Measurements from ENCODE around the gene TENM4. TPM values are rescaled to one million over a fixed set of nuclear protein-coding genes. Genes with fewer than 3 reads are reported as not detected.
A peak's percentile ranks its signal among the peaks of the same experiment; 100 is the strongest.

TENM4 gene
- total RNA-seq = 1 to 10 TPM; 2.6 to 6.8 TPM

- peak; percentile 40 for DNase-seq (ENCODE audit: low spot score)
- 1% methylated on average over 53 of the region's 74 CpGs for WGBS
- peaks cover 6% of the 10 kb centered on the region for H3K4me1 ChIP-seq (replicated peaks)
- peak within 1 kb of the TSS in 1 of 2 donors; percentile 63 for H3K27ac ChIP-seq
- TF ChIP-seq CTCF (IDR thresholded peaks at IDR 0.05) (peak in 1 of 4 experiments; percentile 45), POLR2AphosphoS5 (IDR thresholded peaks at IDR 0.05) (no peak), POLR2A (IDR thresholded peaks at IDR 0.05) (no peak)
- no peaks in the 10 kb centered on the region for H3K36me3 ChIP-seq
- H3K4me3 ChIP-seq = peak within 1 kb of the TSS; percentile 24 to 36
- H3K9me3 ChIP-seq = no peaks in the 10 kb centered on the region
- H3K27me3 ChIP-seq (replicated peaks; ENCODE audit: insufficient read depth) = no peaks in the 10 kb centered on the region
- intact Hi-C loops (cut with DNase I) = no loop called here
Observed at GRCh38 chr11:79440571-79441460, at the start of gene TENM4. TSS of gene TENM4 (minus strand) at chr11:79441030. CDS start at chr11:79069944, 371,086 bp downstream.

GRCh38 chr11:79488286-79488685, 47.5 kb upstream of the TENM4 start:
- no peak overlapping the region for H3K27ac ChIP-seq
- no peaks in the 10 kb centered on the region for H3K4me1 ChIP-seq (replicated peaks)
- TF ChIP-seq POLR2AphosphoS5 (IDR thresholded peaks at IDR 0.05) (no peak), CTCF (IDR thresholded peaks at IDR 0.05) (no peak), POLR2A (IDR thresholded peaks at IDR 0.05) (no peak)
- intact Hi-C loops (cut with DNase I) = no loop called here
- no peak overlapping the region for H3K4me3 ChIP-seq
- WGBS = 81% methylated on average over 4 of the region's 4 CpGs
- H3K36me3 ChIP-seq = no peaks in the 10 kb centered on the region
- DNase-seq (ENCODE audit: low spot score) = no peak
- H3K27me3 ChIP-seq (replicated peaks; ENCODE audit: insufficient read depth) = no peaks in the 10 kb centered on the region
- no peaks in the 10 kb centered on the region for H3K9me3 ChIP-seq

- DNase-seq (ENCODE audit: low spot score) = no peak
- intact Hi-C loops (cut with DNase I) = no loop called here
- no peak for TF ChIP-seq POLR2A (IDR thresholded peaks at IDR 0.05)
- TF ChIP-seq CTCF (IDR thresholded peaks at IDR 0.05) = no peak
- no peak for TF ChIP-seq POLR2AphosphoS5 (IDR thresholded peaks at IDR 0.05)
- H3K4me1 ChIP-seq (replicated peaks) = no peaks in the 10 kb centered on the region
- no peak overlapping the region for H3K27ac ChIP-seq
- H3K36me3 ChIP-seq = no peaks in the 10 kb centered on the region
- H3K9me3 ChIP-seq = no peaks in the 10 kb centered on the region
- no peaks in the 10 kb centered on the region for H3K27me3 ChIP-seq (replicated peaks; ENCODE audit: insufficient read depth)
- no peak overlapping the region for H3K4me3 ChIP-seq
- WGBS = 79% methylated on average over 2 of the region's 2 CpGs
Observed at GRCh38 chr11:79487412-79487811, 46.6 kb upstream of the TENM4 start.

GRCh38 chr11:79486242-79486984, 45.6 kb upstream of the TENM4 start:
- TF ChIP-seq CTCF (IDR thresholded peaks at IDR 0.05) (no peak), POLR2AphosphoS5 (IDR thresholded peaks at IDR 0.05) (no peak), POLR2A (IDR thresholded peaks at IDR 0.05) (no peak)
- 67% methylated on average over 6 of the region's 6 CpGs for WGBS
- Histone ChIP-seq H3K27me3 (replicated peaks; ENCODE audit: insufficient read depth) (no peaks in the 10 kb centered on the region), H3K9me3 (no peaks in the 10 kb centered on the region), H3K4me3 (no peak overlapping the region), H3K27ac (no peak overlapping the region), H3K4me1 (replicated peaks) (no peaks in the 10 kb centered on the region), H3K36me3 (no peaks in the 10 kb centered on the region)
- no peak for DNase-seq (ENCODE audit: low spot score)
- intact Hi-C loops (cut with DNase I) = no loop called here
